GM12891 (cell line): ENCODE data around the gene COMTD1.
A peak's percentile ranks its signal among the peaks of the same experiment; 100 is the strongest.
"Not testable (repeated sequence)": the region's sequence is repeated elsewhere in the genome, so short reads cannot be mapped to it uniquely, and the experiment has no call there.

ENCODE experiments used
- DNase-seq: peaks from one replicate; pipeline ENCODE4 v3.0.0; 2011; ENCODE audit warnings: low spot score; ENCODE audit not compliant: insufficient read length
- FAIRE-seq: peaks from 2 replicates; lab custom pipeline; 2011; peaks lifted over from hg19 to GRCh38; lab: Jason Lieb, UNC
- PAX5 ChIP-seq: IDR thresholded peaks from 2 replicates; pipeline ENCODE4 v1.6.1; 2011; ENCODE audit warnings: low read length, moderate library complexity, mild to moderate bottlenecking; ENCODE audit not compliant: insufficient read depth, severe bottlenecking
- POLR2A ChIP-seq: IDR thresholded peaks from 2 replicates; pipeline ENCODE4 v1.6.1; 2011; ENCODE audit warnings: low read depth, low read length, control low read depth
- POLR2AphosphoS5 ChIP-seq: IDR thresholded peaks from 2 replicates; pipeline ENCODE4 v1.6.1; 2011; ENCODE audit warnings: low read depth, low read length, control low read depth
- POU2F2 ChIP-seq: IDR thresholded peaks from 2 replicates; pipeline ENCODE4 v1.6.1; 2011; ENCODE audit warnings: low read depth, mild to moderate bottlenecking, control low read depth, low read length, moderate library complexity
- SPI1 ChIP-seq: IDR thresholded peaks from 2 replicates; pipeline ENCODE4 v1.6.1; 2011; ENCODE audit warnings: low read depth, low read length, control low read depth
- TAF1 ChIP-seq: IDR thresholded peaks from 2 replicates; pipeline ENCODE4 v1.6.1; 2011; ENCODE audit warnings: low read depth, low read length, control low read depth

The COMTD1 gene

DNA sequence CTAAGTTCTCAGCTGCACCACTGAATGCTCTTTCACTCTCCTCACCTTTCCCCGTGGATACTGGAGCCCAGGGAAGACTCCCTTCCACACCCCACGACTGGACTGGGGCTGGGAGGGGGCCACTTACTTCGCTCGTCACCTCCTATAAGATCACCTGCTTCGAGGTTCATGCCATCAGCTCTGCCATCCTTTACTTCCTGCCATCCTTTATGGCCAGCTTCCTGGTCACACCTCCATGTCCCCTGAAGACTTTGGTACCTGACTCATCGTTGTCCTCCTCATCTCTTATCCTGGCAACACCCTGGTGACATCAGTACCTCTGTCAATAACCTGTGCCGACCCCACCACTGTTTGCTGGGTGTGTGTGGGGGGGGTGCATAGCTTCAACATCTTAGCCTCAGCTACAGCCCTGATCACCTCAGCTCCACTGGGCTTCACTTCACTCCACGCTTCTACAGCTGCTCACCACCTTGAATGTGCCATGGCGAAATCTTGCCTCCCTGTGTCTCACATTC, 33.9 kb downstream of the COMTD1 start:
- TF ChIP-seq PAX5 (no peak), SPI1 (no peak), TAF1 (no peak), POU2F2 (no peak), POLR2AphosphoS5 (no peak), POLR2A (no peak)
- FAIRE-seq (no peak), DNase-seq (no peak)

DNA sequence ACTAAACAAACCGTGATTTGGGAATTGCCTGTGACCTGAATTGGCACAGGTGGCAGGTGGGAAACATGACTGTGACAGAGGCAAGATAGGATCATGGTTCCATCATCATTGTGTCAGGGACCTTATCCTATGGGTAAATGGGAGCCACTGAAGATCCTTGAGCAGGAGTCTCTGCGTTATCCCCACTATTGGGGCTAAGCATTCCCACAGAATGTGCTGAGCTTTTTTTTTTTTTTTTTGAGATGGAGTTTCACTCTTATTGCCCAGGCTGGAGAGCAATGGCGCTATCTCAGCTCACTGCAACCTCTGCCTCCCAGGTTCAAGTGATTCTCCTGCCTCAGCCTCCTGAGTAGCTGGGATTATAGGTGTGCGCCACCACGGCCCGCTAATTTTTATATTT, 35.8 kb downstream of the COMTD1 start:
- FAIRE-seq, DNase-seq: not testable (repeated sequence)

DNA sequence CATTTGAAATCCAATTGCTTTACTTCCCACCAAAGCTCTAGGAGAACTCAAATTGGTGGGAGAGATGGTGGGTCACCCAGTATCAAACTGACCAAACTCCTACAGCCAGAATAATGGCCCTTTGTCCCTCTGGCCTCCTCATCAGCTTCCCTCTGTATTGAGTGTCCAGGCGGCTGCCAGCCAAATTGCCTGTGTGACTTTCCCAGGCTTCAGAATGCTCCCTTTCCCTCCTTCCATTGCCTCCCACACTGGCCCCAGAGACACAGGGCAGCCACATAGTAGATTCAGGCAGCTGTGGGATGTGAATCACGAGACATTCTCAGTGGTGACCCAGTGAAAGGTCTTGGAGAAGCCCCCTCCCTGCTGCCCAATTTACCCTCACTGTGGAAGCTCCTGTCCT, 37.9 kb downstream of the COMTD1 start:
- DNase-seq (no peak), FAIRE-seq (no peak)
- TF ChIP-seq PAX5 = no peak

DNA sequence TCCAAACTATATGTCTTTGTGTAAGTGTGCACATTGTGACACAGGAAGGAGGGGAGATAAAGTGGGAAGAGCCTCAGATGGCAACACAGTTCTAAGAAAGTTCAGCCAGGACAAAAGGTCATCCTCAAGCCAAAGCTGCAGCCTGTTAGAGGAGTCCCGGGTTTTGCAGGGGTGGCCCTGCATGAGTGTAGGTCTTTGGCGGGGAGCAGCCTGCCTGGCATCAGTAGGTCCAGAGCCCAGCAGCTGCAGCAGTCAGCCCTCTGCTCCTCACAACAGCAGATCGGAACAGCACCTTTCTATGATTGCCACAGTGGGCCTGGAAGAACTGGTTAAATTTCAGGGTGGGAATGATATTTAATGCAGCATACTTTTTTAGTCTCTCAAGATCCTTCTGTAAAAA, 38.7 kb downstream of the COMTD1 start:
- FAIRE-seq = no peak
- no peak for DNase-seq
- TF ChIP-seq PAX5 (no peak), POLR2A (no peak), POU2F2 (no peak), TAF1 (no peak), POLR2AphosphoS5 (no peak), SPI1 (no peak)

DNA sequence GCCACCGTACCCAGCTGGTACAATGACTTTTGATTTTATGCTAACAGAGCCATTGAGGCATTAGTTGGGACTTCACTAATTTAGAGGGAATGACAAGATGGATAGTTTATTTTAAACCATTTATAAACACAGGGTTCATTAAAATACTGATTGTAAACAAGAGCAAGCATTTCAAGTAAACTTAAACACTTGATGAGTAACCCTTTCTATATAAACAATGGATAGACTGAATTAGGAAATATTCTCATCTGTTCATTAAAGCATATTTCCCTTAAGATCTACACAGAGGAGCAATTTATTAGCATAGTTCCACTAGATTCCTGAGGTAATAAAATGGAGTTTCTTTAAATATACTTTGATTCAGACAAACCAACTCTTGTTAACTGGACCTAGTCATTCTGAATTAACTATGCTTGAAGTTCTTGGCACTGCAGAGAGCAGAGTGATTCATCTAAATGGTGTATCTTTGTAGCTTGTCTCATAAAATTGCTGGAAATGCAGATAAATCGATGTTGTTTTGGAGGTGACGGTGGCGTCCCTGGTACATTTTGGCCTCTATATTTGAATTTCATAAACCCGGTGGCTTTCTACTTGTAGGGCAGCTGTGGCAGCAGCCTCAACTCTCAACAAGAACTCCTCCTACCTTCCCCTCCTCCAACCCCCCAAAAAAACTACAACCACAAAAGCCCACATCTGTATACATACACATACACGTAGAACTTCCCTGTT, 40.6 kb downstream of the COMTD1 start:
- TF ChIP-seq POLR2AphosphoS5 = no peak
- no peak for TF ChIP-seq POLR2A
- no peak for TF ChIP-seq TAF1
- TF ChIP-seq PAX5 = no peak
- TF ChIP-seq POU2F2 = no peak
- no peak for TF ChIP-seq SPI1
- no peak for FAIRE-seq
- no peak for DNase-seq

DNA sequence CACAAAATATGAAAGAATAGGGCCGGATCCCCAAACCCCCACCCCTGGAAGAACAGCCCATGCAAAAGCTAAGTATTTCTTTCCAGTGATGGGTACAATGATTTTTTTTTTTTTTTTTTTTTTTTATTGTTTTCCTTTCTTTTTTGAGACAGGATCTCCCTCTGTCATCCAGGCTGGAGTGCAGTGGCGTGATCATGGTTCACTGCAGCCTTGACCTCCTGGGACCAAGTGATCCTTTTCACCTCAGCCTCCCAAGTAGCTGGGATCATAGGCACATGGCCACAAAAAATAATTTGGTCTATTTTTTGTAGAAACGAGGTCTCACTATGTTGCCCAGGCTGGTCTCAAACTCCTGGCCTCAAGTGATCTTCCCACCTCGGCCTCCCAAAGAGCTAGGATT, 41.1 kb downstream of the COMTD1 start:
- not testable (repeated sequence) for DNase-seq, FAIRE-seq

DNA sequence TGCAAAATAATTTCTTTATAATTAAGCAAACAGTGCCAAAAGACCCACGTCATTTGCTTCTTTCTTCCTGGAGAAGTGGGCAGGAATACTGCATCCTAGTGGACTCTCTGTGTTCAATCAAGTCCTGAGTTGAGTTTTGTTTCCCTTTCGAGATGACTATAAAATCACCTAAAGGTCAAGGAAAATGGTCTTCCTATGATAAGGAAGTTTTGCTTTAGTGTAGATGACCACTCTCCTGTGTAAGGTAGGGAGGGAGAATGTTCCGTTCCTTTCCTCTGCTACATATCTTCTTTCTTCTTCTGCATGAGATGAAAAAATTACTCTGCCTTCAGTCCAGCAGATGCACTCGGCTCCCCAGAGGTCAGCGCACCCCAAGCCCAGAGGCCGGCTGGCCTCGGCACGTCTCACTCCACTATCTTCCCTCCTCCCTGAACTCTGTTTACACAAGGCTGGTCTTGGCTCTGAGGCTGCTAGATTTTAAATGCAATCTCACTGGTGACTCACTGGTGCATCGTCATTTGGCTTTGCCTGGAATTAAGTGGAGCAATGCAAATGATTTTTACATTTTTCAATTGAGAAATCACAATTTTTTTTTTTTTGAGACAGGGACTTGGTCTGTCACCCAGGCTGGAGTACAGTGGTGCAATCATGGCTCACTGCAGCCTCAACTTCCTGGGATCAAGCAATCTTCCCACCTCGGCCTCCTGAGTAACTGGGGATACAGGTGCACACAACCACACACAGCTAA, 43.8 kb downstream of the COMTD1 start:
- no peak for FAIRE-seq
- no peak for TF ChIP-seq PAX5
- TF ChIP-seq SPI1 = no peak
- TF ChIP-seq TAF1 = no peak
- TF ChIP-seq POU2F2 = no peak
- no peak for TF ChIP-seq POLR2AphosphoS5
- TF ChIP-seq POLR2A = no peak

DNA sequence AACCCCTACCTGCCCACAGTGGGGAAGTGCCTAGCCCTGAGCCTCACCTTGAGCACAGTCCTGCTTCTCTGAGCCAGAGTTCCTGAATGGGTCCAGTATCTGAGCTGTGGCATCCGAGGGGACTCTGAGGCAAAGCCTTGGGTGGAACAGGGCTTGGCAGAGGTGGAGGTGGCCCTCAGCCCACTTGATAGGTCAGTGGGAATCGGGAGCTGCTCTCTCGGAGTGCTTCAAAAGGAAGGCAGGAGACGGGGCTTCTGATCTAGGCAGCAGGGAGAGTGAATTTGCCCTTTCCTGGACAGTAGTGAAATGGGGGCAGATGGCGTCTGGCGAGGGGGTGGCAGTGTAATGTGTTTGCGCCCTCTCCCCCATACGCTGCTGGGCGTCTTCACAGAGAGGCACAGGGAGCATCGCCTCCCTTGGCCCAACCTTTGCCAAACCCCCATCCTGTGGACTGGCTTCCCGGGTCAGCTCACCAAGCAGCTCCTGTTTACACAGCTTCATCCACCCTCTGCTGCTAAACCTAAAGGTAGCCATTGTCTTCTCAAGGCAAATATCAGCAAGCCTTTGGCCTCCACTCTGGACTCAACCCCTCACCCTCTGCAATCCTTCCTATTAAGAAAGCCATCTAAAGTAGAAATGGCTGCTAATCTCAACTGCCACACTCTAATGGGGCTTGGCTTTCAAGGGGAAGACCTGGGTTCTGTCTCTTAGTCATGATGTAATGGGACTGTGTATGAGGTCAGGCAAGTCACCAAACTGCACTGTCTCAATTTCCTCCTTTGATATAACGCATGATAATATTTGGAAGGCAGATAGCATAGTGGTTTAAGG, 46.3 kb downstream of the COMTD1 start:
- TF ChIP-seq PAX5 (no peak), POLR2A (no peak), TAF1 (no peak), POU2F2 (no peak), SPI1 (no peak), POLR2AphosphoS5 (no peak)
- no peak for FAIRE-seq
- DNase-seq = no peak

More for the DNA sequence above, 43.8 kb downstream of the COMTD1 start:
- no peak for DNase-seq

DNA sequence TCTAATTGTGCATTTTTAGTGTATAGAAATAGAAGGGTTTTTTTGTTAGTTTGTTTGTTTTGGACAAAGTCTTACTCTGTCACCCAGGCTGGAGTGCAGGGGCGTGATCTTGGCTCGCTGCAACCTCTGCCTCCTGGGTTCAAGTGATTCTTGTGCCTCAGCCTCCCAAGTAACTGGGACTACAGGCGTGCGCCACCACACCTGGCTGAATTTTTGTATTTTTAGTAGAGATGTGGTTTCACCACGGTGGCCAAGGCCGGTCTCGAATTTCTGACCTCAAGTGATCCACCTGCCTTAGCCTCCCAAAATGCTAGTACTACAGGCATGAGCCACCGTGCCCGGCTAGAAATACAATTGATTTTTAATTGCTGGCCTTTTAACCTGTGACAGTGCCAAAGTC, 47.2 kb downstream of the COMTD1 start:
- not testable (repeated sequence) for FAIRE-seq, DNase-seq

DNA sequence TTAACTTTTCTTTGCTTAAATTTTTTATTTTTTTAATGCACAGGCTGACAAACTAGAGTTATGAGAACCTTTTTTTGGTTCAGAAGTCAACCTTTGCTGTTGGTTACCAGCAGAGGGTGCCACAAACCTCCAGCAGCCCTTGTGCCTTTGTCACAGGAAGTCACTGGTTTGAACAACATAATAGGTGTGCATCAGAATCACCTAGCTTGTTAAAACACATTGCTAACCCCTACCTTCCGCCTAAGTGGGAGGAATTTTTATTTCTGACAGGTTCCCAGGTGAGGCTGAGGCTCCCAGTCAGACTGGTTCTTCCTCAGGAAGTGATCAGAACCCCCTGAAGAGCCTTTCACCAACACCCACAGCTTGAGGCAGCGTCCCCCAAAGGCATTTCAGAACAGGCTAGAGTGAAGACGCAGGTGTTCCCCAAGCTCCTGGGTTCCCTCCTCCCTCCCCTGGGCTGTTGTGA, 47.8 kb downstream of the COMTD1 start:
- FAIRE-seq (no peak), DNase-seq (peak; percentile 53)
- TF ChIP-seq POU2F2 (no peak), POLR2AphosphoS5 (no peak), POLR2A (no peak), SPI1 (no peak), PAX5 (no peak), TAF1 (no peak)

DNA sequence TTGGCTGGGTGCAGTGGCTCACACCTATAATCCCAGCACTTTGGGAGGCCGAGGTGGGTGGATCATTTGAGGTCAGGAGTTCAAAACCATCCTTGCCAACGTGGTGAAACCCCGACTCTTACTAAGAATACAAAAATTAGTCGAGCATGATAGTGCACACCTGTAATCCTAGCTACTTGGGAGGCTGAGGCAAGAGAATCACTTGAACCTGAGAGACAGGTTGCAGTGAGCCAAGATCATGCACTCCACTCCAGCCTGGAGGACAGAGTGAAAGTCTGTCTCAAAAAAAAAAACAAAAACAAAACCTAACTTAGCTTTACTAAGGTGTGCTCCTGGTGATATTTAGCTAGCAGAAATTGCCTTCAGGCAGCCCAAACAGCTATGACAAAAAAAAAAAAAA, 49.4 kb downstream of the COMTD1 start:
- FAIRE-seq (no peak), DNase-seq (no peak)
- TF ChIP-seq POLR2A = no peak
- TF ChIP-seq PAX5 = no peak
- no peak for TF ChIP-seq POU2F2
- TF ChIP-seq TAF1 = no peak
- no peak for TF ChIP-seq SPI1
- no peak for TF ChIP-seq POLR2AphosphoS5
